GM10266 (cell line): ENCODE data around the gene ELL3.

Experiments
- DNase-seq: peaks from one replicate; pipeline ENCODE4 v3.0.0; 2012; ENCODE audit errors: extremely low spot score
- TF ChIP-seq, protein P1 (sequence below): IDR thresholded peaks from 2 replicates; pipeline ENCODE4 v1.5.1; 2012; ENCODE audit warnings: mild to moderate bottlenecking, low read depth; ENCODE audit not compliant: control insufficient read depth, insufficient read depth; ENCODE audit errors: missing control alignments

Gene ELL3

DNA sequence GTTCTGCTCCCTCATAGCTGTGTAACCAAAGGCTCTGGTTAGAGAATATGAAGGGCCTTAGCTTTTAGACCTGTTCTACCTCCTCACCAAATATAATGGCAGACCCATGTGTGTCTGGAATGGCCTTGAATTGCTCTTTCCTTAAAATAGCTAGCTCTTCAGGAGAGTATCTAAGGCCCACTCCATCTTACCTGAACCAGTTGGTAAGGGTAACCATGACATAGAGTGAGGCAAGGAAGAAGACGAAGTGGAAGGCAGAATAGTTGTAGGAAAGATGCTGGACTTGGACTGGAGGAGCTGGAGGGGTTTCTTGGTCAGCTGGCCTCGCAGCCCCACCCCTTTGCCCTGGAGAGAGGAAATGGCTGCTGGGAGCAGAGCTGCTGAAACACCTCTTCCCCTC is 18.4 kb upstream of the ELL3 start:
- TF ChIP-seq, protein P1, sequence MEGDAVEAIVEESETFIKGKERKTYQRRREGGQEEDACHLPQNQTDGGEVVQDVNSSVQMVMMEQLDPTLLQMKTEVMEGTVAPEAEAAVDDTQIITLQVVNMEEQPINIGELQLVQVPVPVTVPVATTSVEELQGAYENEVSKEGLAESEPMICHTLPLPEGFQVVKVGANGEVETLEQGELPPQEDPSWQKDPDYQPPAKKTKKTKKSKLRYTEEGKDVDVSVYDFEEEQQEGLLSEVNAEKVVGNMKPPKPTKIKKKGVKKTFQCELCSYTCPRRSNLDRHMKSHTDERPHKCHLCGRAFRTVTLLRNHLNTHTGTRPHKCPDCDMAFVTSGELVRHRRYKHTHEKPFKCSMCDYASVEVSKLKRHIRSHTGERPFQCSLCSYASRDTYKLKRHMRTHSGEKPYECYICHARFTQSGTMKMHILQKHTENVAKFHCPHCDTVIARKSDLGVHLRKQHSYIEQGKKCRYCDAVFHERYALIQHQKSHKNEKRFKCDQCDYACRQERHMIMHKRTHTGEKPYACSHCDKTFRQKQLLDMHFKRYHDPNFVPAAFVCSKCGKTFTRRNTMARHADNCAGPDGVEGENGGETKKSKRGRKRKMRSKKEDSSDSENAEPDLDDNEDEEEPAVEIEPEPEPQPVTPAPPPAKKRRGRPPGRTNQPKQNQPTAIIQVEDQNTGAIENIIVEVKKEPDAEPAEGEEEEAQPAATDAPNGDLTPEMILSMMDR = no peak
- no peak for DNase-seq

DNA sequence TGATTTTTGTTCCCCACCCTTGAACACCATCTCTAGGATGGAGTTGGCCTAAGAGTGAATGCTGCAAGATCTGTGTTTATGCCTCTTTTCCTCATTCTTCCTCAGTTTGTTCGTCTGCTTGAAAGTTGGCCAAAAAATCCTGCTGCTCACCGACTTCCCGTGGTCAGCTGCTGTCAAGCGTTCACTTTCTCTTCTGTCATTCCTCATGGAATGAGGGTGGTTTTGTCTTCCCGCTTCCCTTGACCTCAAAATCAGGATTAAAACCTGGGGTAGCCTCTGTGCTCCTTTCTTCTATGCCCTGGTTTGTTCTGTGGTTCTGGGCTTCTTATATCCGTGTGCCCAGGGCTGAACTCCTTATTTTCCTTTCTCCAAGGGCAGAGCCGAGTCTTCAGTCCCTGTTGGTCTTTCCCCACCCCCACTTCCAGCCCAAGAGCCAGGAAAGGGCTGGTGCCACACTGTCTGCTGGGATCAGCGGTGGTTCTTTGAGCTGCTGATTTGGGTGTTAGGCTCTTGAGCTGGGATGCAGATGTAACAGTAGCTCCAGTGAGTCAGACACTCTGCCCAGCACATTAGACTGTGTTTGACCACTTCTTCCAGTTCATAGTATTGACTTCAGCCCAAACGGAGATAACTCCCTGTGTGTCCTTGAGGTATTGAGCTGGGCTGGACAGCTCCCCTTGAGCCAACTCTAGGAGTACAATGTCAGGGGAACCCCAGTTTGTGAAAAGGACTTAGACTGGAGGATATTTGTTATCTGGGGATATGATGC is 17.7 kb upstream of the ELL3 start:
- TF ChIP-seq, protein P1 = no peak
- DNase-seq = no peak

DNA sequence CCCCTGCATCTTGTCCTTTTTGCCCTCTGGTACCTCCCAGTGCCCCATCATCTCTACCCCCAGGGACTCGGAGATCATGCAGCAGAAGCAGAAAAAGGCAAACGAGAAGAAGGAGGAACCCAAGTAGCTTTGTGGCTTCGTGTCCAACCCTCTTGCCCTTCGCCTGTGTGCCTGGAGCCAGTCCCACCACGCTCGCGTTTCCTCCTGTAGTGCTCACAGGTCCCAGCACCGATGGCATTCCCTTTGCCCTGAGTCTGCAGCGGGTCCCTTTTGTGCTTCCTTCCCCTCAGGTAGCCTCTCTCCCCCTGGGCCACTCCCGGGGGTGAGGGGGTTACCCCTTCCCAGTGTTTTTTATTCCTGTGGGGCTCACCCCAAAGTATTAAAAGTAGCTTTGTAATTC is 16.9 kb upstream of the ELL3 start:
- TF ChIP-seq, protein P1 = no peak
- DNase-seq = no peak

DNA sequence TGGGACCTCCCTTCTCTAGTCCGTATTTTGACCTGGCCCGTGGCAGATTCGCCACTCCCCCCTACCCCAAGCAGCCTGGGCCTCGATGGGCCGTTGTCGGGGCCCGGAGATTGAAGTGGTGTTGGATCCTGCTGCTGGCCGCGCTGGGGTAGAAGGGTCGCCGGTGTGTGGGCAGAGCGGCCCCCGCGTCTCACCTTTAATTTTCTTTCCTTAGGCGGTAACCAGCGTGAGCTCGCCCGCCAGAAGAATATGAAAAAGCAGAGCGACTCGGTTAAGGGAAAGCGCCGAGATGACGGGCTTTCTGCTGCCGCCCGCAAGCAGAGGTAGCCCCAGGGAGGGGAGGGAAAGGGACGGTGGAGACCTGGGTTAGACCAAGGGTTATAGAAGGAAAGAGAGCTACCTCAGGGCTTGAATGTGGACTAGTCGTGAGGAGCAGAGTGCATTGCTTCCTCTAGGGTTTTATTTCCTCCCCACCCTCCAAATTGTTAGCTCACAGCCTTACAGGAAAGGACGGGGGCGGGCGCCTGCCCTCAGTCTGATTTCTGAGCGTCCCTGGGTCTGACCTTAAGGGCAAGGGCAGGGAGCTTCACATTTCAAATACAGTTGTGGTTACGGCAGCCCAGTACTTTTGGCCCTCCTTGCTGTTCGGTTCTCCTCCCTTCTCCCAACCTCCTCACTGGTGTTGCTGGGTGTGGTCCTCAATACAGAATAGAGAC is 16.2 kb upstream of the ELL3 start:
- TF ChIP-seq, protein P1 = no peak
- peak; percentile 36 for DNase-seq

DNA sequence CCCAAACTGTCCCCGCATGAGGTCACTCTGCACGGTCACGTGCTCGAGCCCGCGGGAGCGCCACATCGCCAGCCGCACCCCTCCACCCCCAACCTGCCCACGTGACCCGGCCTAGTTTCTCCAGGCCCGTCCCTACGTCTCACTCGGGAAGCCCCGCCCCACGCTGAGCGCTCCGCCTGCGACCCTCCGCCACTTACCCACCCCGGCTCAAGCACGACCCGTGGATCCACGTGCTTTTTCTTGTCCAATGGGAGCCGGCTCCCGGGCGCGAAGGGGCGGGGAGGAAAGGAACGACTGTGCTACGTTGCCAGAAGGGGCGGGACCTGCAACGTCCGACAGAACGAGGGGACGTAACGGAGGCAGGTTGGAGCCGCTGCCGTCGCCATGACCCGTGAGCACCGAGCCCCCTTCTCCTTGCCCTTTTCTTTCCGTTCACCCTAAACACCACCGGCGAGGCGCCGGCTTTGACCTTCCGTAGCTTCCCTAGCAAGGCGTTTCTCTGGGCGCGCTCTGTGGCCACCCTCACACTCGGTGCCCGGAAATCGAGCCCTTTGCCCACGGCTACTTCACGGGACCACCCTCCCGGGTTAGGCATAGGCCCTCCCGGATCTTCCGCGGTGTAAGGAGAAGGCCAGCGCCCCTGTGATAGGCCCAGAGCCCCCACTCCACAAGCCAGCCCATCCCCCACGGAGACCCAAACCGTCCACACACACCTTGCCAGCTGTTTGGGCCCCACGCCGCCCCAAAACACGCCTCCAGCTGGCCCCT is 15.4 kb upstream of the ELL3 start, which contains the start of gene SERF2:
Gene SERF2, plus strand, starts transcription at position 328 of the 768 bp plus-strand sequence. Its CDS starts 57 bp downstream, at position 385.
- TF ChIP-seq, protein P1 = no peak

DNA sequence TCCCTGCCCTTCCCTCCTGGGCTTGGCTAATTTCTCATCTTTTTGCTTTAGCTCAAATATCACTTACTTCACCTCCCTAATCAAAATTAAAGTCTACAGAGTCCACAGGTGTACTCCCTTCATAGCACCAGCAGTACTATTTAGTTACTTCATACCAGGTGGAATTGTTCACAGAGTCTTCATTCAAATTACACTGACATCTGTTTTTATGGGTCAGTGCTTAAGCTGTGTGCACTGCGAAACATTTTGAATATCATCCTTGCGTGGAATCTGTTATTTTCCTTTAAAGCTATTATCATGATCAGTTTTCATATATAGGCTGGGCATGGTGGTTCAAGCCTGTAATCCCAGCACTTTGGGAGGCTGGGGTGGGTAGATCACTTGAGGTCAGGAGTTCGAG is 12.6 kb upstream of the ELL3 start:
- DNase-seq = no peak
- TF ChIP-seq, protein P1 = no peak

More for the DNA sequence above, 15.4 kb upstream of the ELL3 start, which contains the start of gene SERF2:
- DNase-seq = peak; percentile 94
